Activated CD4-positive, CD25-positive, alpha-beta regulatory T cell treated with anti-CD3 and anti-CD28 coated beads, Interleukin-2, amount 50 U/mL, for 72 hours (primary cell): ENCODE measurements around the gene GJD3.

Source experiments
- DNase-seq: peaks from one replicate; pipeline ENCODE4 v3.0.0; 2021

The GJD3 gene

GRCh38 chr17:40321524-40321929 is 43.0 kb downstream of the GJD3 start:
- peak; percentile 31 for DNase-seq

- DNase-seq = peak; percentile 25
Observed at GRCh38 chr17:40320756-40321523, 43.6 kb downstream of the GJD3 start.

GRCh38 chr17:40319651-40320540 is 44.6 kb downstream of the GJD3 start:
- peak; percentile 58 for DNase-seq

GRCh38 chr17:40318830-40319391 is 45.6 kb downstream of the GJD3 start:
- DNase-seq = no peak

- peak; percentile 88 for DNase-seq
Observed at GRCh38 chr17:40317880-40318829, 46.4 kb downstream of the GJD3 start.

GRCh38 chr17:40317345-40317873 is 47.1 kb downstream of the GJD3 start:
- no peak for DNase-seq

- DNase-seq = no peak
Observed at GRCh38 chr17:40316571-40317344, 47.8 kb downstream of the GJD3 start.

GRCh38 chr17:40315678-40316570 is 48.6 kb downstream of the GJD3 start:
- no peak for DNase-seq

GRCh38 chr17:40315206-40315605 is 49.3 kb downstream of the GJD3 start:
- DNase-seq = no peak

- peak; percentile 85 for DNase-seq
Observed at GRCh38 chr17:40314584-40314956, 50.0 kb downstream of the GJD3 start.

GRCh38 chr17:40313668-40314583 is 50.6 kb downstream of the GJD3 start:
- no peak for DNase-seq
